GM23338 (cell line): ENCODE data around the gene SLC7A14. TPM values are rescaled to one million over a fixed set of nuclear protein-coding genes. Genes with fewer than 3 reads are reported as not detected.

Experiments used
- ATAC-seq: fragments of 200-7000 bp; cut with Tn5 transposase; 3 replicates; pipeline ENCODE4 v1.9.1; 2020
- DNase-seq: peaks from one replicate; pipeline ENCODE4 v3.0.0-alpha.2; 2015; ENCODE audit warnings: low spot score
- H2AFZ ChIP-seq: fragments of 200-600 bp; sonication (generic); 2 replicates; pipeline ENCODE4 v1.8.0; 2016; ENCODE audit warnings: antibody characterized with exemption, mild to moderate bottlenecking, moderate library complexity
- H3F3A ChIP-seq: fragments of 200-600 bp; sonication (generic); replicated peaks from 2 replicates; pipeline ENCODE4 v1.8.0; 2017; ENCODE audit warnings: antibody characterized with exemption, mixed run types, low read depth
- H3K27ac ChIP-seq: fragments of 200-600 bp; sonication (generic); 2 replicates; pipeline ENCODE4 v1.6.1; 2016; ENCODE audit warnings: low read depth
- H3K27me3 ChIP-seq: fragments of 200-600 bp; sonication (generic); 2 replicates; pipeline ENCODE4 v1.8.0; 2016; ENCODE audit warnings: mild to moderate bottlenecking, mixed run types, moderate library complexity; ENCODE audit not compliant: insufficient read depth
- H3K36me3 ChIP-seq: fragments of 200-600 bp; sonication (generic); 2 replicates; pipeline ENCODE4 v1.8.0; 2016; ENCODE audit warnings: mild to moderate bottlenecking; ENCODE audit not compliant: insufficient read depth
- H3K4me1 ChIP-seq: fragments of 200-600 bp; sonication (generic); 2 replicates; pipeline ENCODE4 v1.8.0; 2016; ENCODE audit warnings: mild to moderate bottlenecking, moderate library complexity; ENCODE audit not compliant: insufficient read depth
- H3K4me2 ChIP-seq: fragments of 200-600 bp; sonication (generic); 2 replicates; pipeline ENCODE4 v1.7.1; 2017; ENCODE audit warnings: mixed run types
- H3K4me3 ChIP-seq: fragments of 200-600 bp; sonication (generic); 2 replicates; pipeline ENCODE4 v1.6.1; 2016; ENCODE audit warnings: mixed run types
- H3K79me2 ChIP-seq: fragments of 200-600 bp; sonication (generic); replicated peaks from 2 replicates; pipeline ENCODE4 v1.8.0; 2017; ENCODE audit warnings: mild to moderate bottlenecking; ENCODE audit not compliant: insufficient read depth
- H3K9me2 ChIP-seq: fragments of 200-600 bp; sonication (generic); 2 replicates; pipeline ENCODE4 v1.8.0; 2017; ENCODE audit not compliant: insufficient read depth
- H4K20me1 ChIP-seq: fragments of 200-600 bp; sonication (generic); replicated peaks from 2 replicates; pipeline ENCODE4 v1.8.0; 2017; ENCODE audit warnings: mild to moderate bottlenecking; ENCODE audit not compliant: insufficient read depth
- H3K27ac Mint-ChIP-seq: 2 replicates; pipeline ENCODE4 v1.8.0; 2020; ENCODE audit warnings: inconsistent platforms, mild to moderate bottlenecking, moderate library complexity, mixed read lengths
- H3K27me3 Mint-ChIP-seq: 3 replicates; pipeline ENCODE4 v1.8.0; 2022; ENCODE audit warnings: low read depth, mild to moderate bottlenecking, moderate library complexity, mixed read lengths, inconsistent platforms; ENCODE audit not compliant: insufficient read depth, poor library complexity
- H3K36me3 Mint-ChIP-seq: 3 replicates; pipeline ENCODE4 v1.8.0; 2021; ENCODE audit warnings: low read depth, mild to moderate bottlenecking, inconsistent platforms, moderate library complexity, mixed read lengths
- H3K4me1 Mint-ChIP-seq: 3 replicates; pipeline ENCODE4 v1.8.0; 2020; ENCODE audit warnings: mild to moderate bottlenecking, inconsistent platforms, mixed read lengths
- H3K4me3 Mint-ChIP-seq: 3 replicates; pipeline ENCODE4 v1.8.0; 2021; ENCODE audit warnings: moderate library complexity, mild to moderate bottlenecking, inconsistent platforms, mixed read lengths
- H3K9me3 Mint-ChIP-seq: 3 replicates; pipeline ENCODE4 v1.8.0; 2020; ENCODE audit warnings: moderate library complexity, mild to moderate bottlenecking, inconsistent platforms, mixed read lengths
- CREB1 ChIP-seq: fragments of 250-450 bp; sonication (Bioruptor Pico); IDR thresholded peaks from 2 replicates; pipeline ENCODE4 v1.5.0; 2020; ENCODE audit warnings: low read depth, mild to moderate bottlenecking, moderate library complexity
- CTCF ChIP-seq, 2 experiments: fragments of 200-600 bp in 1 of 2; sonication (generic) in 1 of 2; conservative IDR thresholded peaks; 2 replicates each; pipeline versions ENCODE4 v1.5.1 to v1.6.1; 2016 to 2017; ENCODE audit warnings: antibody characterized with exemption in 2 of 2, low read depth in 2 of 2, mild to moderate bottlenecking in 2 of 2, moderate library complexity in 1 of 2
- ETS1 ChIP-seq: IDR thresholded peaks from 2 replicates; pipeline ENCODE4 v1.6.1; 2016; ENCODE audit warnings: antibody characterized with exemption
- EZH2 ChIP-seq: fragments of 200-600 bp; sonication (generic); IDR thresholded peaks from one replicate; pipeline ENCODE4 v1.8.0; 2017; ENCODE audit warnings: antibody characterized with exemption, mild to moderate bottlenecking, low read depth; ENCODE audit not compliant: unreplicated experiment
- EZH2phosphoT487 ChIP-seq: fragments of 200-600 bp; sonication (generic); IDR thresholded peaks from one replicate; pipeline ENCODE4 v1.8.1; 2018; ENCODE audit warnings: antibody characterized with exemption; ENCODE audit not compliant: unreplicated experiment
- JUNB ChIP-seq: IDR thresholded peaks from one replicate; pipeline ENCODE4 v1.6.1; 2016; ENCODE audit warnings: antibody characterized with exemption; ENCODE audit not compliant: unreplicated experiment
- NANOG ChIP-seq: IDR thresholded peaks from 2 replicates; pipeline ENCODE4 v1.6.1; 2016; ENCODE audit warnings: antibody characterized with exemption, borderline replicate concordance
- POLR2AphosphoS5 ChIP-seq: IDR thresholded peaks from 2 replicates; pipeline ENCODE4 v1.6.1; 2016; ENCODE audit warnings: antibody characterized with exemption, low read depth
- REST ChIP-seq: IDR thresholded peaks from one replicate; pipeline ENCODE4 v1.6.1; 2018; ENCODE audit warnings: antibody characterized with exemption; ENCODE audit not compliant: unreplicated experiment
- STAT1 ChIP-seq: IDR thresholded peaks from one replicate; pipeline ENCODE4 v1.6.1; 2016; ENCODE audit warnings: antibody characterized with exemption; ENCODE audit not compliant: unreplicated experiment
- ZNF114 ChIP-seq: fragments of 250-450 bp; sonication (Bioruptor Pico); IDR thresholded peaks from 2 replicates; pipeline ENCODE4 v1.5.0; 2020; ENCODE audit warnings: mild to moderate bottlenecking, moderate library complexity
- ZNF462 ChIP-seq: fragments of 250-450 bp; sonication (Bioruptor Pico); IDR thresholded peaks from 2 replicates; pipeline ENCODE4 v1.5.0; 2020; ENCODE audit warnings: mild to moderate bottlenecking, moderate library complexity
- polyA plus RNA-seq: library from polyadenylated mRNA; unstranded; fragments of >200 nt; fragmentation: Nextera tagmentation; extraction: Ambion mirVana; gene quantifications from 2 replicates; pipeline ENCODE4 v1.2.1, GENCODE V29; 2016
- total RNA-seq: library from RNA; depleted of rRNA; stranded (reverse); fragments of >200 nt; shearing (Covaris generic); gene quantifications from 2 replicates; pipeline ENCODE4 v1.2.3, GENCODE V29; 2014

Gene SLC7A14
- total and polyA plus RNA-seq, 2 experiments from 2014 or later: 0.49 to 0.82 TPM

GRCh38 chr3:170429050-170429449 lies 156.8 kb downstream of the SLC7A14 start (continued):
- no peak for TF ChIP-seq ZNF462 (CRISPR knock-in tag)
- no peak for TF ChIP-seq NANOG
- TF ChIP-seq ETS1: no peak
- no peak for TF ChIP-seq STAT1

- Mint-ChIP-seq H3K27me3 (no peaks in the 10 kb centered on the region), H3K4me3 (no peak overlapping the region), H3K36me3 (0 out of 3 replicates have a peak, but pooled peaks cover 3% of the 10 kb centered on the region)
- TF ChIP-seq POLR2AphosphoS5 (no peak), ETS1 (no peak), STAT1 (no peak), NANOG (no peak), EZH2phosphoT487 (no peak), EZH2 (no peak), CREB1 (no peak), REST (no peak), ZNF114 (CRISPR knock-in tag) (no peak), CTCF (conservative IDR thresholded peaks at IDR 0.05; ENCODE audit: low read depth in 2 of 2) (no peak), JUNB (no peak)
Measured at GRCh38 chr3:170428095-170428494, 157.8 kb downstream of the SLC7A14 start.

More at GRCh38 chr3:170428095-170428494, 157.8 kb downstream of the SLC7A14 start:
- H3K27me3 ChIP-seq: no peaks in the 10 kb centered on the region
- H4K20me1 ChIP-seq: no peaks in the 10 kb centered on the region
- Mint-ChIP-seq H3K4me1 (peaks cover 18% of the 10 kb centered on the region), H3K9me3 (no peaks in the 10 kb centered on the region), H3K27ac (no peak overlapping the region)
- 0 out of 2 replicates have a peak, but pooled peaks cover 3% of the 10 kb centered on the region for H3K9me2 ChIP-seq
- H3K4me2 ChIP-seq: no peak overlapping the region
- no peak for ATAC-seq
- no peak overlapping the region for H3K4me3 ChIP-seq
- no peaks in the 10 kb centered on the region for H3K36me3 ChIP-seq
- no peaks in the 10 kb centered on the region for H3K4me1 ChIP-seq
- no peak for DNase-seq
- H2AFZ ChIP-seq: no peak overlapping the region
- H3K27ac ChIP-seq: no peak overlapping the region
- H3F3A ChIP-seq: no peaks in the 10 kb centered on the region
- no peaks in the 10 kb centered on the region for H3K79me2 ChIP-seq
